Colonic mucosa (tissue), 4 donors: Measurements from ENCODE around the gene CACNA2D1. TPM values are rescaled to one million over a fixed set of nuclear protein-coding genes. Genes with fewer than 3 reads are reported as not detected.

Experiments used
- DNase-seq: peaks from one replicate; pipeline ENCODE4 v3.0.0-alpha.2; 2020
- H3K27ac ChIP-seq: fragments of 200-600 bp; one replicate; pipeline ENCODE4 v1.8.0; 2021
- H3K27me3 ChIP-seq: fragments of 200-600 bp; one replicate; pipeline ENCODE4 v1.8.0; 2021
- H3K36me3 ChIP-seq: fragments of 200-600 bp; one replicate; pipeline ENCODE4 v1.8.0; 2021
- H3K4me1 ChIP-seq: fragments of 200-600 bp; one replicate; pipeline ENCODE4 v1.8.0; 2021; ENCODE audit warnings: mild to moderate bottlenecking
- H3K4me3 ChIP-seq: fragments of 200-600 bp; one replicate; pipeline ENCODE4 v1.8.0; 2021
- H3K9ac ChIP-seq, 2 donors: one replicate each; pipeline ENCODE4 v1.7.0; 2013; ENCODE audit warnings: control low read depth in 2 of 2, low read depth in 2 of 2, low read length in 2 of 2
- H3K9me3 ChIP-seq: fragments of 200-600 bp; one replicate; pipeline ENCODE4 v1.8.0; 2021
- intact Hi-C: fragments of 100-400 bp; cut with DNase I; formaldehyde crosslinking; loops from one replicate; pipeline ENCODE4 v1.14.1; 2022
- total RNA-seq, 2 donors: library from RNA; stranded (reverse); fragmentation: NEBNext Ultra II Directional in 1 of 2; extraction: Animal tissue kit (Norgen Biotek cat#: 25700) in 1 of 2; gene quantifications; one replicate each; pipeline ENCODE4 v1.2.1, GENCODE V29; 2021
- TF ChIP-seq, protein P1 (sequence below): fragments of 200-600 bp; IDR thresholded peaks from one replicate; pipeline ENCODE4 v1.8.0; 2022; ENCODE audit warnings: antibody characterized with exemption, mild to moderate bottlenecking
- donor health status: healthy.
- donor health status: DM: no; HTN: no; CAD: no.
- donor health status: DM: no; HTN: no; CAD: no.

Gene CACNA2D1
- total RNA-seq, 2 donors from 2014 or later: 1.4 to 9.3 TPM

DNA sequence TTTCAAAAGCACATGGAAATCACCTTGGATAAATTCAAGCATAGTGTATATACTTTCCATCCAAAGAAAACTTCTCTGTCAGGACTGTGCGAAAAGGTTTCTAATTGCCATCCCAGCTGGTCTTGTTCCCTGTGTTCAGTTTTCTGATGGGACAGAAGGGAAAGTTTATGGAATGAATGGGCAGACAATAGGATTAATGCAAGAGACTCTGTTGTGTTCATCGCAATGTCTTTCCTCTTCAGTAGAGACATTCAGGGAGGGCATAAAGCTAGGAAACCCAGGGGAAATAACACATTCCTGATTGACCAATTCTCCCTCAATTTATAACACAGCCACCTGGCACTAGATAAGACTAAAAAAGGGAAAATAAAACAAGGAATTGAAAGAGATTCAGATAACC, 78.9 kb downstream of the CACNA2D1 start:
- Histone ChIP-seq H3K27ac (no peak overlapping the region), H3K27me3 (no peaks in the 10 kb centered on the region), H3K9ac (no peak overlapping the region), H3K4me1 (no peaks in the 10 kb centered on the region), H3K9me3 (no peaks in the 10 kb centered on the region), H3K36me3 (no peaks in the 10 kb centered on the region), H3K4me3 (no peak overlapping the region)
- no peak for DNase-seq
- TF ChIP-seq, protein P1, sequence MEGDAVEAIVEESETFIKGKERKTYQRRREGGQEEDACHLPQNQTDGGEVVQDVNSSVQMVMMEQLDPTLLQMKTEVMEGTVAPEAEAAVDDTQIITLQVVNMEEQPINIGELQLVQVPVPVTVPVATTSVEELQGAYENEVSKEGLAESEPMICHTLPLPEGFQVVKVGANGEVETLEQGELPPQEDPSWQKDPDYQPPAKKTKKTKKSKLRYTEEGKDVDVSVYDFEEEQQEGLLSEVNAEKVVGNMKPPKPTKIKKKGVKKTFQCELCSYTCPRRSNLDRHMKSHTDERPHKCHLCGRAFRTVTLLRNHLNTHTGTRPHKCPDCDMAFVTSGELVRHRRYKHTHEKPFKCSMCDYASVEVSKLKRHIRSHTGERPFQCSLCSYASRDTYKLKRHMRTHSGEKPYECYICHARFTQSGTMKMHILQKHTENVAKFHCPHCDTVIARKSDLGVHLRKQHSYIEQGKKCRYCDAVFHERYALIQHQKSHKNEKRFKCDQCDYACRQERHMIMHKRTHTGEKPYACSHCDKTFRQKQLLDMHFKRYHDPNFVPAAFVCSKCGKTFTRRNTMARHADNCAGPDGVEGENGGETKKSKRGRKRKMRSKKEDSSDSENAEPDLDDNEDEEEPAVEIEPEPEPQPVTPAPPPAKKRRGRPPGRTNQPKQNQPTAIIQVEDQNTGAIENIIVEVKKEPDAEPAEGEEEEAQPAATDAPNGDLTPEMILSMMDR: no peak
- intact Hi-C loops: no loop called here

GRCh38 chr7:82364048-82364447, 79.5 kb downstream of the CACNA2D1 start:
- TF ChIP-seq, protein P1: no peak
- H3K9ac ChIP-seq: no peak overlapping the region
- H3K4me1 ChIP-seq: no peaks in the 10 kb centered on the region
- no peak for DNase-seq
- H3K27me3 ChIP-seq: no peaks in the 10 kb centered on the region
- no peak overlapping the region for H3K4me3 ChIP-seq
- intact Hi-C loops: no loop called here
- no peaks in the 10 kb centered on the region for H3K36me3 ChIP-seq
- no peak overlapping the region for H3K27ac ChIP-seq
- H3K9me3 ChIP-seq: no peaks in the 10 kb centered on the region

DNA sequence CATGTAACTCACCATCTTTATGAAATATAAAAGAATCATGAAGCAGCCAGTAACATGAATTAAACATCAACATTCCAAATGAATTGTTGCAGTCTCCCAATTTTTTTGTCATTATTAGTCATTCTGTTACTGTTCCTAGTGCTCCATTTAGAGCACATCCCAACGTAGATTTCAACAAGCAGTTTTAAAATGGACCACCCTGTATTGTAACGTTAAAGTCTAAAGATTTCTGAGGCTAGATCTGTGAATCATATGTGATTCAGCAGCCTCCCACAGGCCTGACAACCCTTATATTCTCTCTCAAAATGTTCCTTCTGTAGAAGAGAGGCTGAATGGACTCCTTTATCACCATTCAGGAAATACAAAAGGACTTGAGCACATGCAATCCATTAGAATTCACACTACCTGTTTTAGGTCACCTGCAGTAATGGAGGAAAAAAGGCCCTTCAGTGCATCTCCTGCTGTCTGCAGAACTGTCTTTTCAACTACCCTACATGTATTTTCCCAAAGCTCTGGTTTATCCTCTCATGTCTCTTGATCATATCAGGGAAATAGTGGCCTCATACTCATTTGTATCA, 81.4 kb downstream of the CACNA2D1 start:
- H3K9me3 ChIP-seq: no peaks in the 10 kb centered on the region
- intact Hi-C loops: no loop called here

GRCh38 chr7:82360591-82361368, 82.8 kb downstream of the CACNA2D1 start:
- Histone ChIP-seq H3K4me1 (no peaks in the 10 kb centered on the region), H3K27ac (no peak overlapping the region), H3K9me3 (no peaks in the 10 kb centered on the region), H3K9ac (no peak overlapping the region), H3K4me3 (no peak overlapping the region), H3K27me3 (no peaks in the 10 kb centered on the region), H3K36me3 (no peaks in the 10 kb centered on the region)
- intact Hi-C loops: no loop called here
- no peak for DNase-seq
- TF ChIP-seq, protein P1: no peak

More for the DNA sequence above, 81.4 kb downstream of the CACNA2D1 start:
- no peak overlapping the region for H3K27ac ChIP-seq
- H3K36me3 ChIP-seq: no peaks in the 10 kb centered on the region
- H3K27me3 ChIP-seq: no peaks in the 10 kb centered on the region
- TF ChIP-seq, protein P1: no peak
- H3K4me1 ChIP-seq: no peaks in the 10 kb centered on the region
- DNase-seq: no peak
- H3K4me3 ChIP-seq: no peak overlapping the region
- no peak overlapping the region for H3K9ac ChIP-seq

DNA sequence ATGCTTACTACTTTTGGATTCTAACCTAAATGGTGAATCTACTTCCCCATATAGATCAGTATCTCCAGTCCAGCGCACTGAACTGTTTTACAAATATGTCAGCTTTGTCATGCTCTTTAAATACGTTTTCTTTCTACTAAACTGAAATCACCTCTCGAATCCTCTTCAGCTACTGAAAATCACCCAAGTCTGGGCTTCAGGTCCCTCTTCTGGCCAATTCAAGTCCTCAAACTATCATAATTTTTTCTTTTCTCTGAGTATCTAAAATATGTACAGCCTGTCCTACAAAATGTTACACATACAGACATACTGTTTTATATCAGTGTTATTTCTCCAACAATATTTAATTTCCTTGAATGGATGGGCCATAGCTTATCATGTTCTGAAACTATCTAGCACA, 84.2 kb downstream of the CACNA2D1 start:
- Histone ChIP-seq H3K4me1 (no peaks in the 10 kb centered on the region), H3K4me3 (no peak overlapping the region), H3K27me3 (no peaks in the 10 kb centered on the region), H3K27ac (no peak overlapping the region), H3K36me3 (no peaks in the 10 kb centered on the region), H3K9ac (no peak overlapping the region), H3K9me3 (no peaks in the 10 kb centered on the region)
- no peak for DNase-seq
- intact Hi-C loops: no loop called here
- TF ChIP-seq, protein P1: no peak
